Measurements from ENCODE around the gene KRT5. TPM values are rescaled to one million over a fixed set of nuclear protein-coding genes. Genes with fewer than 3 reads are reported as not detected.

KRT5 gene
- total and polyA plus RNA-seq, 10 donors, result 0.23 to 1.9 (median 0.96) TPM; not detected in 3

DNA sequence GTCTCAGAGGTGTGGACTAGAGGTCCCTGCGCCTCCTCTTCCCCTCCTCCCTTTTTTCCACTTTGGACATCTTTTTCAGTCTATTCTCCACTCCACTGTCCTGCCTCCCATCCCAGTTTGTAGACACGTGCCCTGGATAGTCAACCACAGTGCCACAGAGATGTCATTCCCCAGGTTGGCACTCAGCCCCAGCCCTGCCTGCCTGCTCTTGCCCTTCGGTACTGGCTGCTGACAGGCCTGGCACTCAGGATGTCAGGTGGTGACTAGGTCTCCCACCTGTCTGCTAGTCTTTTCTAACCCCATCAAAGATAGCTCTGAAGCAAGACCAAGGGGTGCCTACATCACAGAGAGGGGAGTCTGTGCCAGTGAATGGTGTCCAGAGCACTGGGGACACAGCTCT, 16.9 kb upstream of the KRT5 start:
- intact Hi-C loops (cut with DNase I; ENCODE audit: low total_unique reads), result no loop called here
- no peaks in the 10 kb centered on the region for H3K36me3 ChIP-seq
- WGBS, 5 donors, result 76 to 91% (median 77%) methylated on average over 3 of the region's 3 CpGs
- H3K4me1 ChIP-seq, result peaks cover 0 to 7% (median 0%) of the 10 kb centered on the region in 6 donors
- no peak overlapping the region for H3K4me3 ChIP-seq
- peaks cover 0 to 8% (median 0%) of the 10 kb centered on the region in 7 donors for H3K27me3 ChIP-seq (replicated peaks in 1 of 7)
- no peaks in the 10 kb centered on the region for H3K9me3 ChIP-seq
- H3K27ac ChIP-seq, result no peak overlapping the region
- peak; percentile 72 for DNase-seq
- TF ChIP-seq, protein P1, sequence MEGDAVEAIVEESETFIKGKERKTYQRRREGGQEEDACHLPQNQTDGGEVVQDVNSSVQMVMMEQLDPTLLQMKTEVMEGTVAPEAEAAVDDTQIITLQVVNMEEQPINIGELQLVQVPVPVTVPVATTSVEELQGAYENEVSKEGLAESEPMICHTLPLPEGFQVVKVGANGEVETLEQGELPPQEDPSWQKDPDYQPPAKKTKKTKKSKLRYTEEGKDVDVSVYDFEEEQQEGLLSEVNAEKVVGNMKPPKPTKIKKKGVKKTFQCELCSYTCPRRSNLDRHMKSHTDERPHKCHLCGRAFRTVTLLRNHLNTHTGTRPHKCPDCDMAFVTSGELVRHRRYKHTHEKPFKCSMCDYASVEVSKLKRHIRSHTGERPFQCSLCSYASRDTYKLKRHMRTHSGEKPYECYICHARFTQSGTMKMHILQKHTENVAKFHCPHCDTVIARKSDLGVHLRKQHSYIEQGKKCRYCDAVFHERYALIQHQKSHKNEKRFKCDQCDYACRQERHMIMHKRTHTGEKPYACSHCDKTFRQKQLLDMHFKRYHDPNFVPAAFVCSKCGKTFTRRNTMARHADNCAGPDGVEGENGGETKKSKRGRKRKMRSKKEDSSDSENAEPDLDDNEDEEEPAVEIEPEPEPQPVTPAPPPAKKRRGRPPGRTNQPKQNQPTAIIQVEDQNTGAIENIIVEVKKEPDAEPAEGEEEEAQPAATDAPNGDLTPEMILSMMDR (IDR thresholded peaks at IDR 0.05 in 8 of 11, conservative IDR thresholded peaks at IDR 0.05 in 3 of 11), result no peak
- no peak for TF ChIP-seq POLR2A (IDR thresholded peaks at IDR 0.05)
- TF ChIP-seq POLR2AphosphoS5 (IDR thresholded peaks at IDR 0.05), result no peak

DNA sequence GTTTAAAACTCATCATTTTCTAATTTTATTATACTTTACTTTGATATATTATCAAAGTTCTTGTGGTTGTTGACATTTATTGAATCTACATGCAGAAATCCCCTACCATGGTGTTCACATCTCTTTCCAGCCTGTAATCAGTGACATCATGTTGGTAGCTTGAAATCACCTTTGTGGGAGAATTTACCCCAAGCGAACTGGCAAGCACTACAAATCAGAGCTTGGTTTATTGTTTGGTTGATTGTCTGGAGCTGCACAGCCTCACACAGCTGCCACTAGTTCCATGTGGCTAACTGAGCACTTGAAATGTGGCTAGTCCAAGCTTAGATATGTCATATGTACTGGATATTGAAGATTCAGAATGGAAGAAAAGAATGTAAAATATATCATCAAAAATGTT, 15.4 kb upstream of the KRT5 start:
- H3K4me3 ChIP-seq, result no peak overlapping the region
- intact Hi-C loops (cut with DNase I; ENCODE audit: low total_unique reads), result no loop called here
- no peaks in the 10 kb centered on the region for H3K9me3 ChIP-seq
- H3K4me1 ChIP-seq, result peaks cover 0 to 12% (median 0%) of the 10 kb centered on the region in 6 donors
- H3K27ac ChIP-seq, result no peak overlapping the region
- TF ChIP-seq POLR2A (IDR thresholded peaks at IDR 0.05) (no peak), POLR2AphosphoS5 (IDR thresholded peaks at IDR 0.05) (no peak)
- TF ChIP-seq, protein P1 (IDR thresholded peaks at IDR 0.05 in 8 of 11, conservative IDR thresholded peaks at IDR 0.05 in 3 of 11), result no peak
- peaks cover 0 to 8% (median 0%) of the 10 kb centered on the region in 7 donors for H3K27me3 ChIP-seq (replicated peaks in 1 of 7)
- no peak for DNase-seq
- WGBS, 5 donors, result 0 to 85% (median 68%) methylated on average over 1 of the region's 1 CpG
- no peaks in the 10 kb centered on the region for H3K36me3 ChIP-seq

DNA sequence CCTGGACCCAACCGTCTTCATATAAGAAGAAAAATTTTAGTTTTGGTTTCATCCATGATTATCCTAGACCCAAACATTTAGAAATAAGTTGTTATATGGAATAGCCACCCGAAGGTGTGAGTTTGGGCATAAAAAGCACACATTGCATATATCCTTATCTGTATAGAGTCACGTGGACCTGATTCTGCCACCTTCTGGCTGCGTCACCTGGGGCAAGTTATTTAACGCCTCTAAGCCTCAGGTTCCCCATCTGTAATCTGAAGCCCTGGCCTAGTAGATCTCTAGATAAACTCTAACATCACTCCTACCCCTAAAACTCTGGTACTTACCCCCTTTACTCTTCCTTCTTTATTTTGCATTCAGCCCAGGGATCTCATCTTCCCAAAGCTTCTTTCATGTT, 14.3 kb upstream of the KRT5 start:
- intact Hi-C loops (cut with DNase I; ENCODE audit: low total_unique reads), result no loop called here
- DNase-seq, result peak; percentile 22
- Histone ChIP-seq H3K9me3 (no peaks in the 10 kb centered on the region), H3K36me3 (no peaks in the 10 kb centered on the region), H3K27ac (no peak overlapping the region), H3K4me1 (peaks cover 0 to 12% (median 0%) of the 10 kb centered on the region in 6 donors), H3K27me3 (replicated peaks in 1 of 7) (peaks cover 0 to 8% (median 0%) of the 10 kb centered on the region in 7 donors), H3K4me3 (no peak overlapping the region)
- TF ChIP-seq POLR2AphosphoS5 (IDR thresholded peaks at IDR 0.05) (no peak), POLR2A (IDR thresholded peaks at IDR 0.05) (no peak)
- TF ChIP-seq, protein P1 (IDR thresholded peaks at IDR 0.05 in 8 of 11, conservative IDR thresholded peaks at IDR 0.05 in 3 of 11), result no peak
- 72 to 92% (median 88%) methylated on average over 5 of the region's 5 CpGs for WGBS, 5 donors

DNA sequence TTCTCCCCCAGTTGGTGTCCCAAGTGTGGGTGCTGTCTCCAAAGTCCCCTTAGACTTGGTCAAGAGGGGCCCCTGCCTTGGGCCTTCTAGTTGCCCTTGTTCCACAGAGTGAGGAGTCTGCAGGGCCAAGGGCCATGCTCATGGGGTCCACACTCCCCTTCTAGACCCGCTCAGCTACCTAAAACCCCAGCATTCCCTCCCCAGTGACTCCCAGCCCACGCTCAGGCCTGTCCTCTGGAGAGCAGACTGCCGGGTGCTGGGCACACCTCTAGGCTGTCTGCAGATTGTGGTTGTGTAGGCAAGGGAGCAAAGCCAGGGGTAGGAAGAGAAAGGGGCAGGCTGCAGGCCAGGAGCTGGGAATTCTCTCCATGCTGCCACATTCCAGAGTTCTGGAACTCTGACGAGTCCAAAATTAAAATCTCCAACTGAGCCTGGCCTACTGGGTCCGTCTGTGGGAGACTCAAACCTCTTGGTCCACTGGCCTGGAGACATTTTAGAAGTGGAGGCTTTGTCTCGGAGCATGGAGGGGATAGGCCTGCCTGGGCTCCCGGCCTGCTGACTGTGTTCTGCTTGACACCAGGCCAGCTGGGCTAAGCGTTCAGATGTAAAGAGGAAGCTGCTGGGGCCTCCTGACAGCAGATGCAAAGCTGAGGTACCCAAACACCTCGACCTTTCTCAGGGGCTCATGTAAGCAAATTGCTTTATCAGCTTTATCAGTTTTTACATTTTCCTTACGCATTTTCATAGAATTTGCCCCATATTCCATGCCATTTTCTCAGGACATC, 13.7 kb upstream of the KRT5 start:
- no peak overlapping the region for H3K4me3 ChIP-seq
- peak overlapping the region in 1 of 8 donors; percentile 22 for H3K27ac ChIP-seq
- H3K36me3 ChIP-seq, result no peaks in the 10 kb centered on the region
- 62 to 74% (median 71%) methylated on average over 8 to 10 of the region's 10 CpGs for whole genome bisulfite sequencing, 5 donors
- no peaks in the 10 kb centered on the region for H3K9me3 ChIP-seq
- peaks cover 0 to 12% (median 0%) of the 10 kb centered on the region in 6 donors for H3K4me1 ChIP-seq
- peak; percentile 70 for DNase-seq
- TF ChIP-seq POLR2A (IDR thresholded peaks at IDR 0.05), result no peak
- peak in 1 of 3 donors; percentile 16 for TF ChIP-seq POLR2AphosphoS5 (IDR thresholded peaks at IDR 0.05)
- intact Hi-C loops (cut with DNase I; ENCODE audit: low total_unique reads), result no loop called here
- H3K27me3 ChIP-seq (replicated peaks in 1 of 7), result peaks cover 0 to 8% (median 0%) of the 10 kb centered on the region in 7 donors

All from spleen (tissue), 11 donors.